Neural cell (in vitro differentiated cells): ENCODE measurements around the gene OBSL1.

ENCODE experiments used
- CTCF ChIP-seq: fragments of 450-650 bp; IDR thresholded peaks from 2 replicates; pipeline ENCODE4 v1.5.1; 2014; ENCODE audit warnings: antibody characterized with exemption, mild to moderate bottlenecking, moderate library complexity; ENCODE audit not compliant: poor library complexity, severe bottlenecking
- EP300 ChIP-seq: fragments of 450-650 bp; conservative IDR thresholded peaks from 2 replicates; pipeline ENCODE4 v1.6.1; 2014; ENCODE audit warnings: antibody characterized with exemption, mild to moderate bottlenecking, moderate library complexity; ENCODE audit not compliant: poor library complexity, severe bottlenecking
- EZH2 ChIP-seq: fragments of 200-600, 300-800 bp; shearing (Covaris generic), sonication (generic); IDR thresholded peaks from 2 replicates; pipeline ENCODE4 v1.6.1; 2014; ENCODE audit warnings: antibody characterized with exemption, low read length, borderline replicate concordance, mild to moderate bottlenecking; ENCODE audit not compliant: insufficient read depth, poor library complexity, severe bottlenecking
- MXI1 ChIP-seq: fragments of 450-650 bp; conservative IDR thresholded peaks from 2 replicates; pipeline ENCODE4 v1.6.1; 2014; ENCODE audit warnings: antibody characterized with exemption, mild to moderate bottlenecking; ENCODE audit not compliant: poor library complexity, severe bottlenecking
- RAD21 ChIP-seq: fragments of 450-650 bp; conservative IDR thresholded peaks from 2 replicates; pipeline ENCODE4 v1.6.1; 2014; ENCODE audit warnings: antibody characterized with exemption, mild to moderate bottlenecking, moderate library complexity
- SMC3 ChIP-seq: fragments of 450-650 bp; conservative IDR thresholded peaks from 2 replicates; pipeline ENCODE4 v1.6.1; 2014; ENCODE audit warnings: antibody characterized with exemption, mild to moderate bottlenecking, moderate library complexity; ENCODE audit not compliant: poor library complexity
- TAF1 ChIP-seq: IDR thresholded peaks from 2 replicates; pipeline ENCODE4 v1.6.1; 2012; ENCODE audit warnings: low read depth

GRCh38 chr2:219501849-219502248 lies 69.5 kb downstream of the OBSL1 start:
- TF ChIP-seq CTCF (no peak), EZH2 (no peak), EP300 (no peak), TAF1 (no peak), SMC3 (no peak), RAD21 (no peak), MXI1 (no peak)
